ENCODE data around the gene RBM48. TPM values are rescaled to one million over a fixed set of nuclear protein-coding genes. Genes with fewer than 3 reads are reported as not detected.
"Not testable (repeated sequence)": the region's sequence is repeated elsewhere in the genome, so short reads cannot be mapped to it uniquely, and the experiment has no call there.

RBM48 gene
- total and polyA plus RNA-seq, 2 donors from 2014 or later: 7.4 to 14.4 TPM

GRCh38 chr7:92527300-92528187 is 1.1 kb upstream of the RBM48 start:
- intact Hi-C loops (cut with DNase I): no loop called here
- Histone ChIP-seq H3K4me3 (ENCODE audit: low read length in 3 of 3) (peak overlapping the region; percentile 94 to 100 (median 98)), H3K27me3 (ENCODE audit: control insufficient read depth, insufficient read depth, low read length) (no peaks in the 10 kb centered on the region), H3K9ac (ENCODE audit: low read length in 3 of 3) (peak overlapping the region; percentile 65 to 83 (median 82)), H3K9me3 (ENCODE audit: control insufficient read depth in 2 of 3, insufficient read depth in 1 of 3, low read length in 3 of 3) (no peaks in the 10 kb centered on the region), H3K4me1 (ENCODE audit: control insufficient read depth in 2 of 3, insufficient read depth in 2 of 3, low read depth in 1 of 3, low read length in 3 of 3) (peaks cover 3 to 7% (median 6%) of the 10 kb centered on the region in 3 donors), H3K36me3 (ENCODE audit: control insufficient read depth in 2 of 3, insufficient read depth in 3 of 3, low read length in 3 of 3) (peaks cover 5 to 14% (median 8%) of the 10 kb centered on the region in 3 donors), H3K27ac (ENCODE audit: low read depth in 2 of 2, low read length in 2 of 2) (peak overlapping the region; percentile 76 to 81)
- FAIRE-seq (no peak), DNase-seq (peak; percentile 53 to 79 (median 74))
- TF ChIP-seq CTCF (IDR thresholded peaks at IDR 0.05; ENCODE audit: borderline replicate concordance, extremely low read depth, insufficient read depth): no peak

- Histone ChIP-seq H3K4me3 (ENCODE audit: low read length in 3 of 3) (peak overlapping the region; percentile 87 to 100 (median 94)), H3K27ac (ENCODE audit: low read depth in 2 of 2, low read length in 2 of 2) (peak overlapping the region; percentile 85 to 87), H3K27me3 (ENCODE audit: control insufficient read depth, insufficient read depth, low read length) (no peaks in the 10 kb centered on the region), H3K4me1 (ENCODE audit: control insufficient read depth in 2 of 3, insufficient read depth in 2 of 3, low read depth in 1 of 3, low read length in 3 of 3) (peaks cover 3 to 7% (median 6%) of the 10 kb centered on the region in 3 donors), H3K9ac (ENCODE audit: low read length in 3 of 3) (peak overlapping the region; percentile 86 to 97 (median 94)), H3K9me3 (ENCODE audit: control insufficient read depth in 2 of 3, insufficient read depth in 1 of 3, low read length in 3 of 3) (no peaks in the 10 kb centered on the region), H3K36me3 (ENCODE audit: control insufficient read depth in 2 of 3, insufficient read depth in 3 of 3, low read length in 3 of 3) (peaks cover 10 to 24% (median 12%) of the 10 kb centered on the region in 3 donors)
- FAIRE-seq: no peak
- no peak for TF ChIP-seq CTCF (IDR thresholded peaks at IDR 0.05; ENCODE audit: borderline replicate concordance, extremely low read depth, insufficient read depth)
- DNase-seq: no peak
- intact Hi-C loops (cut with DNase I): no loop called here
Measured at GRCh38 chr7:92528958-92529264, 316 bp downstream of the RBM48 start.

GRCh38 chr7:92534572-92534971 is 6.0 kb downstream of the RBM48 start:
- no peaks in the 10 kb centered on the region for H3K27me3 ChIP-seq (ENCODE audit: control insufficient read depth, insufficient read depth, low read length)
- H3K36me3 ChIP-seq (ENCODE audit: control insufficient read depth in 2 of 3, insufficient read depth in 3 of 3, low read length in 3 of 3): peaks cover 14 to 39% (median 35%) of the 10 kb centered on the region in 3 donors
- intact Hi-C loops (cut with DNase I): no loop called here
- H3K27ac ChIP-seq (ENCODE audit: low read depth in 2 of 2, low read length in 2 of 2): no peak overlapping the region
- no peak for FAIRE-seq
- H3K9me3 ChIP-seq (ENCODE audit: control insufficient read depth in 2 of 3, insufficient read depth in 1 of 3, low read length in 3 of 3): no peaks in the 10 kb centered on the region
- H3K9ac ChIP-seq (ENCODE audit: low read length in 3 of 3): no peak overlapping the region
- no peak for DNase-seq
- H3K4me1 ChIP-seq (ENCODE audit: control insufficient read depth in 2 of 3, insufficient read depth in 2 of 3, low read depth in 1 of 3, low read length in 3 of 3): peaks cover 0 to 2% (median 2%) of the 10 kb centered on the region in 3 donors
- no peak for TF ChIP-seq CTCF (IDR thresholded peaks at IDR 0.05; ENCODE audit: borderline replicate concordance, extremely low read depth, insufficient read depth)
- no peak overlapping the region for H3K4me3 ChIP-seq (ENCODE audit: low read length in 3 of 3)

GRCh38 chr7:92543542-92543941 is 14.9 kb downstream of the RBM48 start:
- DNase-seq; FAIRE-seq; H3K9me3 ChIP-seq (ENCODE audit: control insufficient read depth in 2 of 3, insufficient read depth in 1 of 3, low read length in 3 of 3); H3K4me1 ChIP-seq (ENCODE audit: control insufficient read depth in 2 of 3, insufficient read depth in 2 of 3, low read depth in 1 of 3, low read length in 3 of 3); H3K27me3 ChIP-seq (ENCODE audit: control insufficient read depth, insufficient read depth, low read length); intact Hi-C loops (cut with DNase I); H3K4me3 ChIP-seq (ENCODE audit: low read length in 3 of 3); H3K36me3 ChIP-seq (ENCODE audit: control insufficient read depth in 2 of 3, insufficient read depth in 3 of 3, low read length in 3 of 3); H3K9ac ChIP-seq (ENCODE audit: low read length in 3 of 3); H3K27ac ChIP-seq (ENCODE audit: low read depth in 2 of 2, low read length in 2 of 2): not testable (repeated sequence)

GRCh38 chr7:92545116-92545515 is 16.5 kb downstream of the RBM48 start:
- H3K36me3 ChIP-seq (ENCODE audit: control insufficient read depth in 2 of 3, insufficient read depth in 3 of 3, low read length in 3 of 3); FAIRE-seq; H3K4me3 ChIP-seq (ENCODE audit: low read length in 3 of 3); H3K9ac ChIP-seq (ENCODE audit: low read length in 3 of 3); H3K4me1 ChIP-seq (ENCODE audit: control insufficient read depth in 2 of 3, insufficient read depth in 2 of 3, low read depth in 1 of 3, low read length in 3 of 3); H3K27ac ChIP-seq (ENCODE audit: low read depth in 2 of 2, low read length in 2 of 2); DNase-seq; H3K9me3 ChIP-seq (ENCODE audit: control insufficient read depth in 2 of 3, insufficient read depth in 1 of 3, low read length in 3 of 3); intact Hi-C loops (cut with DNase I); H3K27me3 ChIP-seq (ENCODE audit: control insufficient read depth, insufficient read depth, low read length): not testable (repeated sequence)

Data from kidney (tissue), 14 donors.